Measurements from ENCODE around the gene KCTD11.
A peak's percentile ranks its signal among the peaks of the same experiment; 100 is the strongest.

The KCTD11 gene

GRCh38 chr17:7346761-7347614 is 5.0 kb upstream of the KCTD11 start:
- peak overlapping the region; percentile 60 for H3K18ac ChIP-seq (ENCODE audit: low read length)
- H3K4me3 ChIP-seq (ENCODE audit: low read length in 2 of 2), result no peak overlapping the region
- no peak overlapping the region for H3K4ac ChIP-seq (ENCODE audit: low read length)
- H2AFZ ChIP-seq (ENCODE audit: low read length), result no peak overlapping the region
- H4K91ac ChIP-seq (ENCODE audit: low read depth, low read length, poor library complexity), result no peak overlapping the region
- H2AK5ac ChIP-seq (ENCODE audit: low read depth, low read length), result peak overlapping the region; percentile 25
- H3K79me1 ChIP-seq (ENCODE audit: low read depth, low read length), result peaks cover 6% of the 10 kb centered on the region
- no peak overlapping the region for H2BK15ac ChIP-seq (ENCODE audit: low read length)
- H3K9me3 ChIP-seq (replicated peaks in 1 of 2; ENCODE audit: control insufficient read depth in 2 of 2, insufficient read depth in 1 of 2, low read depth in 1 of 2, low read length in 2 of 2), result no peaks in the 10 kb centered on the region
- no peak overlapping the region for H4K8ac ChIP-seq (ENCODE audit: low read depth, low read length)
- WGBS, 2 donors (ENCODE audit: extremely low coverage in 2 of 2, insufficient read length in 2 of 2, insufficient replicate concordance in 1 of 2), result no CpG with 5 or more reads among the region's 18 CpGs
- DNase-seq (ENCODE audit: low spot score), result no peak
- peaks cover 9 to 12% of the 10 kb centered on the region in 2 donors for H3K4me1 ChIP-seq (ENCODE audit: control insufficient read depth in 2 of 2, insufficient read depth in 1 of 2, low read depth in 1 of 2, low read length in 2 of 2)
- H3K36me3 ChIP-seq (replicated peaks in 1 of 2; ENCODE audit: control insufficient read depth in 2 of 2, insufficient read depth in 2 of 2, low read length in 2 of 2), result no peaks in the 10 kb centered on the region
- no peak overlapping the region for H2BK5ac ChIP-seq (ENCODE audit: low read length)
- H3K27me3 ChIP-seq (ENCODE audit: control insufficient read depth in 3 of 3, insufficient read depth in 3 of 3, low read depth in 1 of 3, low read length in 3 of 3), result peaks cover 0 to 12% (median 0%) of the 10 kb centered on the region in 3 experiments
- no peak overlapping the region for H3K4me2 ChIP-seq (ENCODE audit: insufficient read depth, low read length, poor library complexity, severe bottlenecking)
- H3K23ac ChIP-seq (ENCODE audit: low read depth, low read length, poor library complexity), result peak overlapping the region; percentile 89
- no peak overlapping the region for H2BK120ac ChIP-seq (ENCODE audit: low read depth, low read length)
- H3K9ac ChIP-seq (ENCODE audit: low read depth, low read length, poor library complexity), result no peak overlapping the region
- no peak overlapping the region for H3K27ac ChIP-seq (replicated peaks; ENCODE audit: low read length)
- no peak overlapping the region for H3K14ac ChIP-seq (ENCODE audit: low read length)
- H2BK12ac ChIP-seq (ENCODE audit: low read length), result peak overlapping the region; percentile 76

- Histone ChIP-seq H3K4me2 (ENCODE audit: insufficient read depth, low read length, poor library complexity, severe bottlenecking) (no peak overlapping the region), H3K23ac (ENCODE audit: low read depth, low read length, poor library complexity) (no peak overlapping the region), H2AK5ac (ENCODE audit: low read depth, low read length) (peak overlapping the region; percentile 49), H3K4ac (ENCODE audit: low read length) (no peak overlapping the region), H3K14ac (ENCODE audit: low read length) (no peak overlapping the region), H2BK12ac (ENCODE audit: low read length) (no peak overlapping the region), H3K27ac (replicated peaks; ENCODE audit: low read length) (no peak overlapping the region), H4K91ac (ENCODE audit: low read depth, low read length, poor library complexity) (no peak overlapping the region), H3K4me3 (ENCODE audit: low read length in 2 of 2) (no peak overlapping the region), H2BK15ac (ENCODE audit: low read length) (peak overlapping the region; percentile 30), H3K27me3 (ENCODE audit: control insufficient read depth in 3 of 3, insufficient read depth in 3 of 3, low read depth in 1 of 3, low read length in 3 of 3) (peaks cover 0 to 12% (median 0%) of the 10 kb centered on the region in 3 experiments), H3K36me3 (replicated peaks in 1 of 2; ENCODE audit: control insufficient read depth in 2 of 2, insufficient read depth in 2 of 2, low read length in 2 of 2) (no peaks in the 10 kb centered on the region), H3K79me1 (ENCODE audit: low read depth, low read length) (peaks cover 8% of the 10 kb centered on the region), H2AFZ (ENCODE audit: low read length) (no peak overlapping the region), H3K9me3 (replicated peaks in 1 of 2; ENCODE audit: control insufficient read depth in 2 of 2, insufficient read depth in 1 of 2, low read depth in 1 of 2, low read length in 2 of 2) (no peaks in the 10 kb centered on the region), H4K8ac (ENCODE audit: low read depth, low read length) (no peak overlapping the region), H3K4me1 (ENCODE audit: control insufficient read depth in 2 of 2, insufficient read depth in 1 of 2, low read depth in 1 of 2, low read length in 2 of 2) (peaks cover 13 to 20% of the 10 kb centered on the region in 2 donors), H3K18ac (ENCODE audit: low read length) (peak overlapping the region; percentile 60), H2BK5ac (ENCODE audit: low read length) (peak overlapping the region; percentile 88), H2BK120ac (ENCODE audit: low read depth, low read length) (no peak overlapping the region), H3K9ac (ENCODE audit: low read depth, low read length, poor library complexity) (peak overlapping the region; percentile 25)
- no CpG with 5 or more reads among the region's 19 CpGs for WGBS, 2 donors (ENCODE audit: extremely low coverage in 2 of 2, insufficient read length in 2 of 2, insufficient replicate concordance in 1 of 2)
- DNase-seq (ENCODE audit: low spot score), result no peak
Observed at GRCh38 chr17:7347630-7348477, 4.1 kb upstream of the KCTD11 start.

- Histone ChIP-seq H3K4ac (ENCODE audit: low read length) (no peak overlapping the region), H3K27me3 (ENCODE audit: control insufficient read depth in 3 of 3, insufficient read depth in 3 of 3, low read depth in 1 of 3, low read length in 3 of 3) (peaks cover 0 to 4% (median 0%) of the 10 kb centered on the region in 3 experiments), H2BK5ac (ENCODE audit: low read length) (peak overlapping the region; percentile 88), H3K79me1 (ENCODE audit: low read depth, low read length) (peaks cover 11% of the 10 kb centered on the region), H4K91ac (ENCODE audit: low read depth, low read length, poor library complexity) (no peak overlapping the region), H3K4me1 (ENCODE audit: control insufficient read depth in 2 of 2, insufficient read depth in 1 of 2, low read depth in 1 of 2, low read length in 2 of 2) (peaks cover 13 to 27% of the 10 kb centered on the region in 2 donors), H3K36me3 (replicated peaks in 1 of 2; ENCODE audit: control insufficient read depth in 2 of 2, insufficient read depth in 2 of 2, low read length in 2 of 2) (no peaks in the 10 kb centered on the region), H4K8ac (ENCODE audit: low read depth, low read length) (no peak overlapping the region), H2AFZ (ENCODE audit: low read length) (no peak overlapping the region), H3K18ac (ENCODE audit: low read length) (peak overlapping the region; percentile 48), H3K4me2 (ENCODE audit: insufficient read depth, low read length, poor library complexity, severe bottlenecking) (no peak overlapping the region), H3K4me3 (ENCODE audit: low read length in 2 of 2) (no peak overlapping the region), H3K9me3 (replicated peaks in 1 of 2; ENCODE audit: control insufficient read depth in 2 of 2, insufficient read depth in 1 of 2, low read depth in 1 of 2, low read length in 2 of 2) (no peaks in the 10 kb centered on the region), H2BK15ac (ENCODE audit: low read length) (no peak overlapping the region), H2BK120ac (ENCODE audit: low read depth, low read length) (no peak overlapping the region), H3K27ac (replicated peaks; ENCODE audit: low read length) (no peak overlapping the region), H2BK12ac (ENCODE audit: low read length) (peak overlapping the region; percentile 35), H3K9ac (ENCODE audit: low read depth, low read length, poor library complexity) (peak overlapping the region; percentile 7), H3K14ac (ENCODE audit: low read length) (no peak overlapping the region), H3K23ac (ENCODE audit: low read depth, low read length, poor library complexity) (no peak overlapping the region), H2AK5ac (ENCODE audit: low read depth, low read length) (peak overlapping the region; percentile 49)
- no CpG with 5 or more reads among the region's 19 CpGs for WGBS, 2 donors (ENCODE audit: extremely low coverage in 2 of 2, insufficient read length in 2 of 2, insufficient replicate concordance in 1 of 2)
- DNase-seq (ENCODE audit: low spot score), result no peak
Observed at GRCh38 chr17:7348478-7349242, 3.3 kb upstream of the KCTD11 start.
